Fibroblast of lung (primary cell): ENCODE measurements around the gene FGF4. TPM values are rescaled to one million over a fixed set of nuclear protein-coding genes. Genes with fewer than 3 reads are reported as not detected.

ENCODE experiments used
- DNase-seq, 2 donors: peaks; one replicate each; pipeline versions ENCODE4 v3.0.0 to v3.0.0-alpha.2; 2010; ENCODE audit warnings: low read depth in 2 of 2
- H2AFZ ChIP-seq: 2 replicates; pipeline ENCODE4 v1.5.1; 2012; ENCODE audit warnings: low read length, control low read depth, inconsistent platforms
- H3K27ac ChIP-seq: 2 replicates; pipeline ENCODE4 v1.5.1; 2011; ENCODE audit warnings: low read length, control low read depth; ENCODE audit not compliant: insufficient read depth
- H3K27me3 ChIP-seq: 2 replicates; pipeline ENCODE4 v1.5.1; 2011; ENCODE audit warnings: mild to moderate bottlenecking, low read length; ENCODE audit not compliant: control insufficient read depth, insufficient read depth
- H3K36me3 ChIP-seq: 2 replicates; pipeline ENCODE4 v1.5.1; 2011; ENCODE audit warnings: low read length; ENCODE audit not compliant: control insufficient read depth, insufficient read depth
- H3K4me1 ChIP-seq: 2 replicates; pipeline ENCODE4 v1.5.1; 2011; ENCODE audit warnings: low read length; ENCODE audit not compliant: control insufficient read depth, insufficient read depth; ENCODE audit errors: extremely low read depth
- H3K4me2 ChIP-seq: 2 replicates; pipeline ENCODE4 v1.5.1; 2011; ENCODE audit warnings: low read length, control low read depth; ENCODE audit not compliant: insufficient read depth; ENCODE audit errors: extremely low read depth
- H3K4me3 ChIP-seq, 4 experiments: fragments of 200-600 bp in 1 of 4; sonication (generic) in 1 of 4; replicated peaks in 1 of 4; 2 replicates each; pipeline ENCODE4 v1.5.1; 2011 to 2016; ENCODE audit warnings: low read length in 4 of 4, low read depth in 3 of 4, mild to moderate bottlenecking in 3 of 4, control low read depth in 2 of 4, inconsistent platforms in 1 of 4, mixed read lengths in 1 of 4; ENCODE audit not compliant: insufficient read depth in 1 of 4; ENCODE audit errors: control extremely low read depth in 1 of 4
- H3K79me2 ChIP-seq: 2 replicates; pipeline ENCODE4 v1.5.1; 2012; ENCODE audit warnings: mild to moderate bottlenecking, low read length, inconsistent platforms; ENCODE audit not compliant: control insufficient read depth, insufficient read depth
- H3K9ac ChIP-seq: 2 replicates; pipeline ENCODE4 v1.5.1; 2011; ENCODE audit warnings: mild to moderate bottlenecking, low read length, control low read depth; ENCODE audit not compliant: insufficient read depth
- H3K9me3 ChIP-seq: 2 replicates; pipeline ENCODE4 v1.5.1; 2012; ENCODE audit warnings: low read depth, low read length; ENCODE audit not compliant: control insufficient read depth, insufficient read depth
- H4K20me1 ChIP-seq: 2 replicates; pipeline ENCODE4 v1.5.1; 2011; ENCODE audit warnings: low read length; ENCODE audit not compliant: control insufficient read depth, insufficient read depth; ENCODE audit errors: extremely low read depth
- EZH2 ChIP-seq: IDR thresholded peaks from 2 replicates; pipeline ENCODE4 v1.5.1; 2012; ENCODE audit warnings: low read length, control low read depth, mild to moderate bottlenecking; ENCODE audit errors: missing control alignments
- polyA plus RNA-seq, 2 donors: library from polyadenylated mRNA; depleted of rRNA in 1 of 2; stranded (reverse) in 1 of 2; unstranded in 1 of 2; fragments of >200 nt; gene quantifications; 2 replicates each; pipeline ENCODE4 v1.2.1, GENCODE V29; 2011 to 2012; ENCODE audit warnings: missing spikeins in 1 of 2
- total RNA-seq: library from RNA; depleted of rRNA; stranded (reverse); fragments of >200 nt; gene quantifications from 2 replicates; pipeline ENCODE4 v1.2.1, GENCODE V29; 2014
- TF ChIP-seq, protein P1 (sequence below), 2 donors: IDR thresholded peaks in 1 of 2; conservative IDR thresholded peaks in 1 of 2; 1 replicate in 1 of 2; 2 replicates in 1 of 2; pipeline ENCODE4 v1.5.1; 2011 to 2012; ENCODE audit warnings: low read length in 2 of 2, control low read depth in 1 of 2, inconsistent platforms in 1 of 2, low read depth in 1 of 2, mild to moderate bottlenecking in 1 of 2

The FGF4 gene
- total and polyA plus RNA-seq, 2 donors (not counting 1 experiment from before 2014, with no cell fraction given): not detected

DNA sequence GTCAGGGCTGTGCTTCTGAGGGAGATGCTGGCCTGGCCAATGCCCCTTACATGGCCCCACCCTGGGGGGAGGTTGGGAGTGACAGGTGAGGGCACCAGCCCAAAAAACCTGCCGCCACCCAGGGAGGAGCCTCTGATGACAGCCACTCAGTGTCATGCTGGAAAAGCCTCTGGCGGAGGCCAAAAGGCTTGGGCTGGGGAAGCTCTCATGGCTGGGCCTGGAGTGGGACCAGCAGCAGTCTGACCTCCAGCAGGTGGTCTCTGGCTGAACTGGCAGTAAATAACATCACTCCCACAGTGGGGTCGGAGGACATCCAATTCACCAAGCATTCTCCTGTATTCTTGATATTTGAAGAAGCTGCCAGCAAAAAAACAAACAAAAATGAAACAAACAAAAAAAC lies 24.0 kb upstream of the FGF4 start:
- Histone ChIP-seq H3K9me3 (no peaks in the 10 kb centered on the region), H3K4me3 (no peak overlapping the region), H3K36me3 (no peaks in the 10 kb centered on the region), H2AFZ (no peak overlapping the region), H3K4me1 (no peaks in the 10 kb centered on the region), H3K4me2 (no peak overlapping the region), H3K9ac (no peak overlapping the region), H4K20me1 (no peaks in the 10 kb centered on the region), H3K79me2 (no peaks in the 10 kb centered on the region), H3K27ac (no peak overlapping the region), H3K27me3 (no peaks in the 10 kb centered on the region)
- no peak for TF ChIP-seq EZH2
- TF ChIP-seq, protein P1, sequence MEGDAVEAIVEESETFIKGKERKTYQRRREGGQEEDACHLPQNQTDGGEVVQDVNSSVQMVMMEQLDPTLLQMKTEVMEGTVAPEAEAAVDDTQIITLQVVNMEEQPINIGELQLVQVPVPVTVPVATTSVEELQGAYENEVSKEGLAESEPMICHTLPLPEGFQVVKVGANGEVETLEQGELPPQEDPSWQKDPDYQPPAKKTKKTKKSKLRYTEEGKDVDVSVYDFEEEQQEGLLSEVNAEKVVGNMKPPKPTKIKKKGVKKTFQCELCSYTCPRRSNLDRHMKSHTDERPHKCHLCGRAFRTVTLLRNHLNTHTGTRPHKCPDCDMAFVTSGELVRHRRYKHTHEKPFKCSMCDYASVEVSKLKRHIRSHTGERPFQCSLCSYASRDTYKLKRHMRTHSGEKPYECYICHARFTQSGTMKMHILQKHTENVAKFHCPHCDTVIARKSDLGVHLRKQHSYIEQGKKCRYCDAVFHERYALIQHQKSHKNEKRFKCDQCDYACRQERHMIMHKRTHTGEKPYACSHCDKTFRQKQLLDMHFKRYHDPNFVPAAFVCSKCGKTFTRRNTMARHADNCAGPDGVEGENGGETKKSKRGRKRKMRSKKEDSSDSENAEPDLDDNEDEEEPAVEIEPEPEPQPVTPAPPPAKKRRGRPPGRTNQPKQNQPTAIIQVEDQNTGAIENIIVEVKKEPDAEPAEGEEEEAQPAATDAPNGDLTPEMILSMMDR (conservative IDR thresholded peaks at IDR 0.05 in 1 of 2, IDR thresholded peaks at IDR 0.05 in 1 of 2; ENCODE audit: low read depth in 1 of 2, low read length in 2 of 2): no peak
- no peak for DNase-seq

DNA sequence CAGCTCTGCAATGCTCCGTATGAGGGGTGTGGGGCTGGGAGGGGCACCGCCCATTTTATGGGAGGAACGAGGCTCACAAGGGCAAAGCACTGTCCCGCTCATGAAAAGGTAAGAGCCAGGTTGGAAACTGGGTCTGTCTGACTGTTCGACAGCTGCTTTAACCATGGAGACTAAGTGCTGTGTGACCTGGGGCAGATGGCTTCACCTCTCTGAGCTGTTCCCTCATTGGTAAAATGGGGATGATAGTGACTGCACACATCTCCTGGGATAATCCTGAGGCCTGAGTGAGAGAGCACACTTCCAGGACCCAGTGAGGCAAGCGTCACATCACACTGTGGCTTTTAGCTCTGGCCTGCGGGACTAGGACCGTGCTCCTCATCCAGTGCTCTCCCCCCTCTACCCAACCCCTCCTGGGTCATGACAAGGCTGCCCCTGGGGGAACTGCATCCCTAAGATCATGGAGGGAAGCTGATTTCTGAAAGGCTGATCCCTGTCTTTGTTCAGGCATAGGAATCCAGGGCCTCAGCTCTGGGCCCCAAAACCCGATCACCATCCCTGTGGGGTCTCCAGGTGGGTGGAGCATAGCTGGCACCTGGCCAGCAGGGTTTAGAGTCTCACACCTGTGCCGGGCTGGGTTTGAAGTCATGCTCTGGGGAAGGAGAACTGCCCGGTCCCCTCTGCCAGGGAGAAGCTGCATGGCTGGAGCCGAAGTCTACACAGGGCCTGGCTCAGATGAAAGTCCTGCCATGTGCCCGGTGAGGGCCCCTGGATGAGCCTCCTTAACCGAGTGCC lies 22.8 kb upstream of the FGF4 start:
- DNase-seq: no peak
- no peak overlapping the region for H3K4me3 ChIP-seq
- TF ChIP-seq, protein P1 (conservative IDR thresholded peaks at IDR 0.05 in 1 of 2, IDR thresholded peaks at IDR 0.05 in 1 of 2; ENCODE audit: low read depth in 1 of 2, low read length in 2 of 2): no peak
- no peaks in the 10 kb centered on the region for H3K27me3 ChIP-seq
- H4K20me1 ChIP-seq: no peaks in the 10 kb centered on the region
- no peaks in the 10 kb centered on the region for H3K4me1 ChIP-seq
- H3K9ac ChIP-seq: no peak overlapping the region
- H2AFZ ChIP-seq: no peak overlapping the region
- no peak overlapping the region for H3K4me2 ChIP-seq
- no peaks in the 10 kb centered on the region for H3K9me3 ChIP-seq
- H3K27ac ChIP-seq: no peak overlapping the region
- H3K36me3 ChIP-seq: no peaks in the 10 kb centered on the region
- H3K79me2 ChIP-seq: no peaks in the 10 kb centered on the region

DNA sequence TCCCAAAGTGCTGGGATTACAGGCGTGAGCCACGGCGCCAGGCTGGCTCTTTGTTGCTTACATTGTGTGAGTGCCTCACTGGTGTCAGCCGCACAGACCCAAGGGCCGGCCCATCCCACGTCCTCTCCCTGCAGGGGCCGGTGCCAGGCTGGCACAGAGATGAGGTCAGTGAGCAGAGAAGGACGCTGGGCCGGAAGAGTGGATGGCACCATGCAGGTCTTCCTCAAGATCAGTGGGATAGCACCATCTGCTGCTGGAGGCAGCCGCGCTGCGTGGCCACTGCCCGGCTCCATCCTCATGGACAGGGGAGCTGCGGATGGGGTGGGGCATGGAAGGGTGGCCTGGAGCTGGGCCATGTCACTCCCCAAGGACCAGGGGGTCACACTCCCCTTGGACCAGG lies 22.0 kb upstream of the FGF4 start:
- TF ChIP-seq, protein P1 (conservative IDR thresholded peaks at IDR 0.05 in 1 of 2, IDR thresholded peaks at IDR 0.05 in 1 of 2; ENCODE audit: low read depth in 1 of 2, low read length in 2 of 2): no peak
- TF ChIP-seq EZH2: no peak
- Histone ChIP-seq H3K4me3 (no peak overlapping the region), H4K20me1 (no peaks in the 10 kb centered on the region), H3K27ac (no peak overlapping the region), H3K36me3 (no peaks in the 10 kb centered on the region), H2AFZ (no peak overlapping the region), H3K4me1 (no peaks in the 10 kb centered on the region), H3K4me2 (no peak overlapping the region), H3K79me2 (no peaks in the 10 kb centered on the region), H3K9ac (no peak overlapping the region), H3K27me3 (no peaks in the 10 kb centered on the region), H3K9me3 (no peaks in the 10 kb centered on the region)
- DNase-seq: no peak
